IPS DF 6.9 (cell line): ENCODE measurements around the gene STX10.

Experiments used
- DNase-seq: peaks from one replicate; pipeline ENCODE4 v3.0.0-alpha.2; 2013; ENCODE audit warnings: low read depth, low spot score
- H3K27ac ChIP-seq: one replicate; pipeline ENCODE4 v1.5.1; 2013; ENCODE audit warnings: low read length, control low read depth
- H3K27me3 ChIP-seq: 2 replicates; pipeline ENCODE4 v1.6.1; 2013; ENCODE audit warnings: mild to moderate bottlenecking, low read length; ENCODE audit not compliant: control insufficient read depth, insufficient read depth
- H3K36me3 ChIP-seq: 2 replicates; pipeline ENCODE4 v1.6.1; 2013; ENCODE audit warnings: low read length; ENCODE audit not compliant: control insufficient read depth, insufficient read depth
- H3K4me1 ChIP-seq: 2 replicates; pipeline ENCODE4 v1.6.1; 2013; ENCODE audit warnings: low read length; ENCODE audit not compliant: control insufficient read depth, insufficient read depth
- H3K4me3 ChIP-seq: 2 replicates; pipeline ENCODE4 v1.5.1; 2013; ENCODE audit warnings: mild to moderate bottlenecking, low read length
- H3K9me3 ChIP-seq: 2 replicates; pipeline ENCODE4 v1.6.1; 2013; ENCODE audit warnings: low read length, inconsistent platforms; ENCODE audit not compliant: control insufficient read depth, insufficient read depth
- WGBS: extraction: QIAGEN DNeasy Blood & Tissue Kit; methylation state at CpG from one replicate; pipeline ENCODE4 v1.1.7; 2013; ENCODE audit warnings: mixed read lengths, missing lambda C conversion rate; ENCODE audit not compliant: insufficient read length, insufficient coverage; 5-methylcytosine and 5-hydroxymethylcytosine counted together

Gene STX10

GRCh38 chr19:13097463-13098258 is 52.5 kb downstream of the STX10 start:
- H3K27me3 ChIP-seq, result peaks cover 28% of the 10 kb centered on the region
- H3K9me3 ChIP-seq, result no peaks in the 10 kb centered on the region
- WGBS, result no CpG with 5 or more reads among the region's 69 CpGs
- no peak for DNase-seq
- H3K27ac ChIP-seq, result no peak overlapping the region
- 0 out of 2 replicates have a peak, but pooled peaks cover 1% of the 10 kb centered on the region for H3K4me1 ChIP-seq
- H3K4me3 ChIP-seq, result no peak overlapping the region; the same call in 1 of the 2 replicates
- no peaks in the 10 kb centered on the region for H3K36me3 ChIP-seq

DNA sequence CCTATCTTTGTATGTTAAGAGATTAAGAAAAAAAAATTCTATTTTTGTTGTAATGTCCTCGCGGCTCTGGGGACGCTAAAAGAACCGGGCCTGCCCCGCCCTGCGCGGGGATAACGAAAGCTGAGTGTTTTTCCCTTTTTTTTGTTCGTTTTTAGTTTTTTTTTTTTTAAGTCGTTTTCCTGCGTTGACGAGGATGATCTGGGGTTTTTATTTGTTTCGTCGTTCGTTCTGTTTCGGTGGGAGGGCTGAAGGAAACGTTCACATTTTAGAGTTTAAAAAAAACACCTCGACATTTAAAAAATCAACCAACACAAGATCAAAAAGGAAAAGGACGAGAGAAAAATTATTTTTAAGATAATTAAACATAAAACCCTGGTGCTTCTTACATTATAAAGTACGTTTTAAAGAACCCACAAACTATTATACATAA is 53.1 kb downstream of the STX10 start:
- no peak overlapping the region for H3K27ac ChIP-seq
- peaks cover 28% of the 10 kb centered on the region for H3K27me3 ChIP-seq
- no peaks in the 10 kb centered on the region for H3K36me3 ChIP-seq
- no CpG with 5 or more reads among the region's 20 CpGs for whole genome bisulfite sequencing
- H3K4me1 ChIP-seq, result 0 out of 2 replicates have a peak, but pooled peaks cover 1% of the 10 kb centered on the region
- H3K4me3 ChIP-seq, result no peak overlapping the region
- no peaks in the 10 kb centered on the region for H3K9me3 ChIP-seq
- no peak for DNase-seq

DNA sequence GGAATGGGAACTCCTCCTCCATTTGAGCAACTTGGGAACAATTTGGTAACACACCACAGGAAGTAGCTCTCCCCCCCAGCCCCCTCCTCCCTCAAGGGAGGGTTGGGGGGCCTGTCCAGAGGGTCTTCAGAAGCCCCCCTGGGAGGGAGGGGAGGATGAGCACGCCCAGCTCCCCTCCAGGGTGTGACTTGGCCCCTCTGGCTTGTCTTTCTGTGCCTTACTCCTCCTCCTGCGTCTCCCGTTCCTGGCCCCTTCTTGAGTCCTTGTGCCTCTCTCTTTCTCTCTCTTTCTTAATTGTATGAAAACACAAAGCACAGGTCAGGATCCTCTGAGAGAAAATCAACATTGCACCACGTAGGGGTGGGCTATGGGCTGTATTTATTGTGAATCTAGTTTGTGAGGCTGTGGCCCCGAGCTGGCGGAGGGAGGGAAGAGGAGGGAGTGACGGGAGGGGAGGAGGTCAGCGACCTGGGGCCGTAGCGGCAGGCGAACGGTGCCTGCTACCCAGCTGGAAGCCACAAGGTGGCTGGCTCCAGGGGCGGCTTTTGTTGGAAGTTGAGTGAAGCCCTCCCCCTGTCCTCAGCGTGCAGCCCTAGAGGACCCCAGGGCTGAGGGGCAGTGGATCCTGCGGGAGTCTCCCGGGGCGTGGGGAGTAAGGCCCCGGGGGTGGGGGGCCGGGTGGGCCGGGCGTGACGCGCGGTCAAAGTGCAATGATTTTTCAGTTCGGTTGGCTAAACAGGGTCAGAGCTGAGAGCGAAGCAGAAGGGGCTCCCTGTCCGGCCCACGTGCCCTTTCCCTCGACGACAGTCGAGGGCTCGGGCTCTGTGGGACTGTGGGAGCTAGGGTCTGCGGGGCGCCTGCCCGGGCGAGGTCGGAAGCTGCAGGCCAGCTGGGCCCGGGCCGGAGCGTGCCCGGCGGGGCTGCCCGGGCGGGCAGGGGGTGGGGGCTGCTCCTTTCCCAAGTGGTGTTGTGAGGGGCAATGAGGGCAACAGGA is 53.9 kb downstream of the STX10 start:
- H3K4me3 ChIP-seq, result peak overlapping the region; percentile 16; the same call in 1 of the 2 replicates
- no peak for DNase-seq
- no peak overlapping the region for H3K27ac ChIP-seq

GRCh38 chr19:13095393-13095784 is 54.8 kb downstream of the STX10 start:
- no peaks in the 10 kb centered on the region for H3K9me3 ChIP-seq
- no peak for DNase-seq
- peaks cover 5% of the 10 kb centered on the region; the same call in 1 of the 2 replicates for H3K4me1 ChIP-seq
- peaks cover 24% of the 10 kb centered on the region for H3K27me3 ChIP-seq
- H3K4me3 ChIP-seq, result peak overlapping the region; percentile 31; the same call in 1 of the 2 replicates
- H3K36me3 ChIP-seq, result no peaks in the 10 kb centered on the region
- no peak overlapping the region for H3K27ac ChIP-seq
- WGBS, result no CpG with 5 or more reads among the region's 25 CpGs

More for the DNA sequence above, 53.9 kb downstream of the STX10 start:
- Histone ChIP-seq H3K4me1 (peaks cover 5% of the 10 kb centered on the region; the same call in 1 of the 2 replicates), H3K9me3 (no peaks in the 10 kb centered on the region), H3K27me3 (peaks cover 25% of the 10 kb centered on the region), H3K36me3 (no peaks in the 10 kb centered on the region)
- no CpG with 5 or more reads among the region's 44 CpGs for WGBS

DNA sequence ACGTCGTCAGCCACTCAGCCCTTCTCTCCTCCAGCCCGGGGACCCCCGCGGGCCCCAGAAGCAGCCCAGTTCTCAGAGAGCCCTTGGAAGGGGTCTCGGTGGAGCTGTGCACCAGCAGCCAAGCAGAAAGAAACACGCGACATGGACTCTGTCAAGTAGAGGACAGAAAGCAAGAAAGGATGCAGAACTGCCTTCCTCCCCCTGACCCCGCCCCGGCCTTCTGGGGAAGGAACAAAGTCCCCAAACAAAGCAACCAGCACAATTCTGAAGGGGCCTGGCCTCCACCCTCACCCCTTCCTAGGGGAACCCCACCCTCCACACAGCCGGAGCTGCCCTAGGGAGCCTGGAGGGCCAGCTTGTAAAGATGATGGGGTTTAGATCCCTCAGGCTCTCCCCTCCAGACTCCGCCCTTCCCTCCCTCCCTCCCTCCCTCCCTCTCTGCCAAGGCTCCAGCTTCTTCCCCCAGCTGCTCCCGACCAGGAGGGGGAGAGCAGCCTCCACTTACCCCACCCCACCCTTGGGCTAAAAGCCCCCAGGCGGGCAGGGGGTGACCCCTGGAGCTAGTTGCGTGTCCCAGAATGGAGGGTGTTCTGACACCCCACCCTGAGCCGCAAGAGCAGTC is 55.3 kb downstream of the STX10 start:
- Histone ChIP-seq H3K4me3 (peak overlapping the region; percentile 31; the same call in 1 of the 2 replicates), H3K27me3 (peaks cover 19% of the 10 kb centered on the region), H3K36me3 (no peaks in the 10 kb centered on the region), H3K9me3 (no peaks in the 10 kb centered on the region), H3K4me1 (peaks cover 5% of the 10 kb centered on the region; the same call in 1 of the 2 replicates), H3K27ac (no peak overlapping the region)
- no peak for DNase-seq
- no CpG with 5 or more reads among the region's 16 CpGs for WGBS

DNA sequence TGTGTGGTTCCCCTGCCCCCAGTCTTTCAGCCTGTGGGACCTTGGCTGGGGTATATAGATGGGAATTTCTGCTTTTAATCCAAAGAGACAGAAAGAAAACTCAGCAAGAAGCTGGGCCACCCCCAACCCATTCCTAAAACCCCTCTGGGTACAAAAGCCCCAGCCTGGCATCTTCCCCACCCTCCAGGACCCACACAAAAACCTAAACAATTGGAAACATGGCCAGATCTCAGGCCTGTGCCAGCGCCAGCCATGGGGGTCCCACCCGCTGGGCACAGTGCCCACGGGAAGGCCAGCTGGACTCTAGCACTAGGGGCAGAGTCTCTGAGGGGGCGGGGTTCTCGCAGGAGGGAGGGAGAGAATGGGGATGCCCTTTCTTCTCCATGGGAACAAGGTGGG is 56.1 kb downstream of the STX10 start:
- Histone ChIP-seq H3K27me3 (peaks cover 12% of the 10 kb centered on the region; the same call in 1 of the 2 replicates), H3K27ac (no peak overlapping the region), H3K4me1 (peaks cover 5% of the 10 kb centered on the region; the same call in 1 of the 2 replicates), H3K36me3 (no peaks in the 10 kb centered on the region), H3K9me3 (no peaks in the 10 kb centered on the region), H3K4me3 (no peak overlapping the region)
- DNase-seq, result no peak
- WGBS, result no CpG with 5 or more reads among the region's 5 CpGs
